ENCODE results near the gene CHST10.

GRCh38 chr2:100446696-100447095 is 29.2 kb upstream of the CHST10 start:
- TF ChIP-seq CTCF (conservative IDR thresholded peaks at IDR 0.05; ENCODE audit: low read depth, low read length) (no peak), EZH2 (IDR thresholded peaks at IDR 0.05; ENCODE audit: borderline replicate concordance, low read depth, low read length, poor library complexity, severe bottlenecking) (no peak)
